CD4-positive, alpha-beta T cell treated with Interleukin-17A for 1 hour (primary cell): Measurements from ENCODE around the gene NRAS.
A peak's percentile ranks its signal among the peaks of the same experiment; 100 is the strongest.

Source experiments
- DNase-seq: peaks from one replicate; pipeline ENCODE4 v3.0.0-alpha.2; 2020

NRAS gene

GRCh38 chr1:114671939-114672275, 44.7 kb downstream of the NRAS start:
- DNase-seq = no peak

DNA sequence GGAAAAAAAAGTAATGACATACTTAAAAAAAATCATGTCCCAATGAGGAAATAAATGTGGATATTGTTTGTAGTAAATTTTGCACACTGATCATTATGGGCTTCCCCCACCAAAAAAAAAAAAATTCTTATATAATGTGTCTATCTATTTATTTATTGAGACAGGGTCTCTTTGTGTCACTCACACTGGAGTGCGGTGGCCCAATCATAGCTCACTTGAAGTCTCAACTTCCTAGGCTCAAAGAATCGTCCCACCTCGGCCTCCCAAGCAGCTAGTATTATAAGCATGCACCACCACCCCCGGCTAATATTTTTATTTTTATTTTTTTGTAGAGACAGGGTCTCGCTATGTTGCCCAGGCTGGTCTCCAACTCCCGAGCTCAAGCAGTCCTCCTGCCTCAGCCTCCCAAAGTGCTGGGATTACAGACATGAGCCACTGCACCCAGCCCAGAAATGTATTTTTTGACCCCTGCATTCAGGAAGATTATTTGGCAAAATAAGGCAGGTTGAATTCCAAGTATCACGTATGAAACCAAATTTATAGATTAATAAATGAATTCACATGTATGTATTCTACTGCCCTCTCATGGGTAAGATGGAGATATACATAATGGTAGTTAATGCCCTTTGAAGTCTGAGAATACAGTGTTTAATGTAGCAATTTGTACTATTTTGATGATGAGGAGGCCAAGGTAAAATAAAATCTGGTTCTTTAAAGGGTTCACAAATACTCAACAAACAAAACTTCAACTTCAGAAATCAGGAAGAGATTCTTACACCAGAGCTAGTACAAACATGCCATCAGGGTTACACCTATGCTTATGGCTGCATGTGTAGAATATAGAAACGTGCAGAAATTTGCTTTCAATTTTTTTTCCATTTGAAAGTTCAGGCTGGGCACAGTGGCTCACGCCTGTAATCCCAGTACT, 45.3 kb downstream of the NRAS start:
- DNase-seq = peak; percentile 27

DNA sequence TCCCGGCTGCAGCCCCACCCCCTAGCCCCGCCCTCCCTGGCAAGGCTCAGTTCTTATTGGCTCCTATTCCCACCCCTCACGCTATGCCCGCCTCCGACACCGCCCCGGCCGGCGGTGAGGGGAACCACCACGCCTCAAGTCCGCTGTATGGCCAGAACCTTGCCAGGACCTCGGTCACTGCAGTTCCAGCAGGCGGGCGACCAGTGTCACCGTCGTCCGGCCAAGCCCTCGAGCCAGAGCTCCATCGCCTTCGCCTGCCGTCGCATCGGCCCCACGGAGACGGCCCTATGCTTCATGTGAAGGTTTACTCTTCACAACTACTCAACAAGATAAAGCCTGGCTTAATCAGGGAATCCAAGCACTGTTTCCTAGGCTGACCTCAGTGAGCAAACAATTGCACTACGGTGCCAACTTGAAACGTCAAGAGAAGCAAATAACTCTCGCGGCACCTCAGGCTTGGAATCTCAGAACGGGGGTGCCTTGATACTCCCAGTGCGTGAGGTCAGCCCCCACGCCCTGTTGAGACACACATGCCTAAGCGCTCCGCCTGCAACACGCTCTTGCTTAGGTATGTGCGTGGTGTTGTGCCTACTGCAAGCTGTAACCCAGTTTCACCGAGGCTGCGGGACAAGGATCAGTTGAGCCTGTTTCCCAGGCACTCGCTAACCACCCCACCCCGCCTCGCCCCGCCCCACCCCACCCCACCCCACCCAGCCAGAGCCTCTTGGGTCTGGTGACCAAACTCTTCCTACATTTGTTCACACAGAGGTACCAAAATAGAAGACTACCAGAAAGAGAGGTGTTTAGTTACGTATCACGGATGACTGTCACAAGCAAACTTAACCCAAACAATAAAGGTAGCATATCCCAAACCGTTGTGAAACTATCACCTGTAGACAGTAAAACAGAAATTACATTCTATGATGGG, 46.2 kb downstream of the NRAS start:
- DNase-seq = peak; percentile 89

DNA sequence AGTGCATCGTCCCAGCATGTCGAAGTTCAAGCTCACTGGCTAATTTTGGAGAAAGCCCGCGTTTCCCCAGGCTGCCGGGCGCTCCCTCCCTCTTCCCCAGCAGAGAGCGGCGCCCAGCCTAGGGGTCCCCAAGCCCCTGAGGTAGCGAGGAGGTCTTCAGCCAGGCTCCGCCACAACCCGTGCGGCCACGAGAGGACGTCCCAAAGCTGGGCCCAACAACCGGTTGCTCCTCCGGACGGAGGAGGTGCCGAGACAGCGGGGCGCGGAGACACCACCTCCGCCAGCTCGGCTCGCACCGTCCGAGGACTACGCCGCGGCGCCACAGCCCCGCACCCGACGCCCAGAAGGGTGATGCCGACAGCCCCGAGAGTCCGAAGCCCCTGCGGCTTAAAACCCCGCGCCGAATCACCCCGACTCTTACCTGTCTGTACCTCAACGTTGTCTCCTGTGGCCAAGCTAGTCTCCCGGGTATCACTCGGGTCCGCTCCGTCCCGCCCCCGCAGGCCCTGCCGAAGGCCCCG, 46.9 kb downstream of the NRAS start, which contains the start of gene DENND2C:
Gene DENND2C, minus strand, starts transcription at position 488 of the 521 bp plus-strand sequence. CDS start 44,065 bp downstream, outside the sequence.
- no peak for DNase-seq

GRCh38 chr1:114668784-114669561, 47.6 kb downstream of the NRAS start:
- no peak for DNase-seq

DNA sequence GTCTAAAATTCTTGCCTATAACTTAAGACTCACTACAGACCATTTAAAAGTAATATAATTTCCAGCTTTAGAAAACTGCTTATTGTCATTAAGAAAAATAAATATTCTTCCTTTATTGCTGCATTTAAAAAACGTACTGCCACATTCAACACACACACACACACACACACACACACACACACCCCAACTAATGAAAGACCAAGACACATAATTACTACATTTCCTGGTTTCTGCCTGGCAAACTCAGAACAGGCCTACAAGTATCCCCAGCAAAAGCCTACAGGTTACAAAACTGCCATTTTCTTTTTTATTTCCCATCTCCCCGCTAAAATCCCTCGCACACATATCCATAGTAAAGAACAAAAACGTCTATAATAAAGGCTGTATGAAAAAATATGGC, 48.2 kb downstream of the NRAS start:
- DNase-seq = no peak

DNA sequence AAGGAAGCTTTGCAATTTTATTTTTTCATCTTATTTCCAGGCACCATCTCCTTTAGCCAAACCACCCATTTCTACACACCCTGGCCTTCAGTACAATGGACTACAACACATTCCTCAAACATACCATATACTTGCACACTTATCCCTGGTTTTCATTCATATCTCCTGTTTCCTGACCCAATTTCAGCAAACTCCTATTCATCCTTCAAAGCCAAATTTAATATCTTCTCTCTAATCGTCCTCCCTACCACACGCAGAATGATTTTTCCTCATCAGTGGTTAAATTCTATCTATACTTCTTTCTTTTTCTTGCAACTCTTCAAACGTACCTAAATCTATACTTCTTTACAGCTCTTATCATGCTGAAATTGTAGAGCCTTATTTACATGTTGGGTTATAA, 49.6 kb downstream of the NRAS start:
- no peak for DNase-seq

DNA sequence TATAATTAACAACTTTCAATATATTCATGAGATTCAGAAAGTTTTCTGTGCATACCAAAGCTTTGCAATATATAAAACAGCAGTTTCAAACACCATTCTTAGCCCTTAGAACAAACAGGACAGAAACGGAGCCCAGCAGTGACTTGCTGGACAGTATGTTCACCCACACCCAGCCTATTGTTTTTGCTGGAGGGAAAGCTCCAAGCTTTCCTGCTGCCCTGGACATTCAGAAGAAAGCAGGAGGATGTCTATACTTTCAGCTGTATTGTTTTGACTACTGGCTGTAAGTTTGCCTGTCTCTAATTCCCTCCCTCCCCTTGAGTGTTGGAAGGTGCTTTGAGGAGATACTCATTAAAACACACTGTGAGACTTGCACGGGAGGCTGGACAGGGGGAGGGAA, 56.3 kb downstream of the NRAS start:
- DNase-seq = no peak
